Measurements from ENCODE around the gene ITGAE. TPM values are rescaled to one million over a fixed set of nuclear protein-coding genes. Genes with fewer than 3 reads are reported as not detected.

The ITGAE gene
- total RNA-seq, 1 donor = 37.1 TPM

GRCh38 chr17:3688852-3689261, 112.1 kb downstream of the ITGAE start:
- no peak for DNase-seq (ENCODE audit: low read depth)
- no peak for TF ChIP-seq CTCF (IDR thresholded peaks at IDR 0.05; ENCODE audit: insufficient read depth, low read depth, low read length)
- no peak overlapping the region for H3K4me3 ChIP-seq (ENCODE audit: low read depth, low read length)

- TF ChIP-seq CTCF (IDR thresholded peaks at IDR 0.05; ENCODE audit: insufficient read depth, low read depth, low read length) = no peak
- no peak for DNase-seq (ENCODE audit: low read depth)
Measured at GRCh38 chr17:3688027-3688553, 112.9 kb downstream of the ITGAE start.

GRCh38 chr17:3685174-3685573, 115.8 kb downstream of the ITGAE start:
- no peak overlapping the region for H3K4me3 ChIP-seq (ENCODE audit: low read depth, low read length)
- no peak for TF ChIP-seq CTCF (IDR thresholded peaks at IDR 0.05; ENCODE audit: insufficient read depth, low read depth, low read length)
- DNase-seq (ENCODE audit: low read depth) = no peak

More at GRCh38 chr17:3688027-3688553, 112.9 kb downstream of the ITGAE start:
- H3K4me3 ChIP-seq (ENCODE audit: low read depth, low read length) = no peak overlapping the region

GRCh38 chr17:3683054-3683511, 117.9 kb downstream of the ITGAE start:
- peak; percentile 28 for DNase-seq (ENCODE audit: low read depth)
- H3K4me3 ChIP-seq (ENCODE audit: low read depth, low read length) = no peak overlapping the region
- peak; percentile 99 for TF ChIP-seq CTCF (IDR thresholded peaks at IDR 0.05; ENCODE audit: insufficient read depth, low read depth, low read length)

- no peak for DNase-seq (ENCODE audit: low read depth)
- no peak overlapping the region for H3K4me3 ChIP-seq (ENCODE audit: low read depth, low read length)
- TF ChIP-seq CTCF (IDR thresholded peaks at IDR 0.05; ENCODE audit: insufficient read depth, low read depth, low read length) = no peak
Measured at GRCh38 chr17:3682033-3682432, 119.0 kb downstream of the ITGAE start.

GRCh38 chr17:3681565-3681964, 119.4 kb downstream of the ITGAE start:
- TF ChIP-seq CTCF (IDR thresholded peaks at IDR 0.05; ENCODE audit: insufficient read depth, low read depth, low read length) = no peak
- no peak for DNase-seq (ENCODE audit: low read depth)
- H3K4me3 ChIP-seq (ENCODE audit: low read depth, low read length) = no peak overlapping the region

GRCh38 chr17:3681057-3681456, 119.9 kb downstream of the ITGAE start:
- DNase-seq (ENCODE audit: low read depth) = no peak
- TF ChIP-seq CTCF (IDR thresholded peaks at IDR 0.05; ENCODE audit: insufficient read depth, low read depth, low read length) = no peak
- H3K4me3 ChIP-seq (ENCODE audit: low read depth, low read length) = no peak overlapping the region
